ENCODE data around the gene RAB7A.
"Not testable (repeated sequence)": the region's sequence is repeated elsewhere in the genome, so short reads cannot be mapped to it uniquely, and the experiment has no call there.

RAB7A gene

DNA sequence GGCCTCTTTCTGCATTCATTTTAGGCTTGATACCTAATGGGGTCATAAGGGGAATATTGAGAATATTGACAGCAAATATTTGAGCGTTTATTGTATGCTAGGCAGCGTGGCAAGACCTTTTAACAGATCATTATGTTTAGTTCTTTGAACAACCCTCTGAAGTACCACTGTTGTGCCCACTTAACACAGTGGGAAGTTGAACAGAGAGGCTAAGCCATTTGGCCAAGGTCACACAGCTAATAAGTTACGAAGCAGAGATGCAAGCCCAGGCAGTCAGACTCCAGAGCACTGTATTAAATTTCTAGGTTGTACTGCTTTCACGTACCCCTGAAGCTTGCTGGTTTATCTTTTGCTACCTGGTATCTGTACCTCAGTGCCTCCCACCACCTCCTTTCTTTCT is 1.1 kb downstream of the RAB7A start:
- H3K4me3 ChIP-seq (ENCODE audit: low read length): peak overlapping the region; percentile 94
- TF ChIP-seq, protein P1, sequence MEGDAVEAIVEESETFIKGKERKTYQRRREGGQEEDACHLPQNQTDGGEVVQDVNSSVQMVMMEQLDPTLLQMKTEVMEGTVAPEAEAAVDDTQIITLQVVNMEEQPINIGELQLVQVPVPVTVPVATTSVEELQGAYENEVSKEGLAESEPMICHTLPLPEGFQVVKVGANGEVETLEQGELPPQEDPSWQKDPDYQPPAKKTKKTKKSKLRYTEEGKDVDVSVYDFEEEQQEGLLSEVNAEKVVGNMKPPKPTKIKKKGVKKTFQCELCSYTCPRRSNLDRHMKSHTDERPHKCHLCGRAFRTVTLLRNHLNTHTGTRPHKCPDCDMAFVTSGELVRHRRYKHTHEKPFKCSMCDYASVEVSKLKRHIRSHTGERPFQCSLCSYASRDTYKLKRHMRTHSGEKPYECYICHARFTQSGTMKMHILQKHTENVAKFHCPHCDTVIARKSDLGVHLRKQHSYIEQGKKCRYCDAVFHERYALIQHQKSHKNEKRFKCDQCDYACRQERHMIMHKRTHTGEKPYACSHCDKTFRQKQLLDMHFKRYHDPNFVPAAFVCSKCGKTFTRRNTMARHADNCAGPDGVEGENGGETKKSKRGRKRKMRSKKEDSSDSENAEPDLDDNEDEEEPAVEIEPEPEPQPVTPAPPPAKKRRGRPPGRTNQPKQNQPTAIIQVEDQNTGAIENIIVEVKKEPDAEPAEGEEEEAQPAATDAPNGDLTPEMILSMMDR (IDR thresholded peaks at IDR 0.05; ENCODE audit: insufficient read depth, low read depth, low read length, missing control alignments): no peak
- DNase-seq (ENCODE audit: low read depth): no peak

DNA sequence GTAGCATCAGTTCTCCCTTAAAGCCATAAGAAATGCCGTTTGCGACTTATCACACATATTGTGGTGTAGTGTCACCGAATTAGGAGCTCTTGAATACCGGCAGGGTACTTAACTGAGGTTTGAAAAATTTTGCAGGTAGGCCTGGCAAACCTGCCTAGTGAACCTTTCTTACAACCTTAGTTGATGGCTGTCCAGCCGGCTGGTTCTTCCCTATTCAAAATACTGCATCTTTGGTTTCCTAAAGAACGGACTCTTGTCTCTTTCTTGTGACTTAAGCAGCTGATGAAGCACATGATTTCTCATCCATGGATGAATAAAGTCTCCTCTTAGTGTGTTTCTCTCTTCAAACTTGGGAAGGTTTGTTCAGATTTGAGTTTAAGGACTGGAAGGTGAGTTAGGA is 1.5 kb downstream of the RAB7A start:
- peak overlapping the region; percentile 94 for H3K4me3 ChIP-seq (ENCODE audit: low read length)
- TF ChIP-seq, protein P1 (IDR thresholded peaks at IDR 0.05; ENCODE audit: insufficient read depth, low read depth, low read length, missing control alignments): no peak
- DNase-seq (ENCODE audit: low read depth): no peak

DNA sequence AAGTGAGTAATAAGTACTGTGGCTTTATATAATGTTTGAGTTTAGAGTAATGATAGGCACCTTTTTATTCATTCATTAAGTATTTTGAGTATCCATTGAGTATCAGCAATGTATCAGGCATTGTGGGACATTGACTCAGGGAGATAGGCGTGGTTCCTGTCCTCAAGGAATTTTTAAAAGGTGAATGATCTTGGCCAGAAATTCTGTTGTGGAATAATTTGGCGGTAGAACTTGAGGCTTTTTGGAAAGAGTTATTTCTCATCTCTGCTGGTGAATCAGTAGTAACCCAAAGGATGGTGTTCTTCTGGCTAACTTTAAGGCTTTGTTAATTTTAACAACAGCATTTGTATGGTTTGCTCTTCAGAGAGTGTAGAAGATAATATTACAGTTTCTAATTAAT is 2.0 kb downstream of the RAB7A start:
- peak; percentile 50 for DNase-seq (ENCODE audit: low read depth)
- peak overlapping the region; percentile 94 for H3K4me3 ChIP-seq (ENCODE audit: low read length)
- TF ChIP-seq, protein P1 (IDR thresholded peaks at IDR 0.05; ENCODE audit: insufficient read depth, low read depth, low read length, missing control alignments): no peak

DNA sequence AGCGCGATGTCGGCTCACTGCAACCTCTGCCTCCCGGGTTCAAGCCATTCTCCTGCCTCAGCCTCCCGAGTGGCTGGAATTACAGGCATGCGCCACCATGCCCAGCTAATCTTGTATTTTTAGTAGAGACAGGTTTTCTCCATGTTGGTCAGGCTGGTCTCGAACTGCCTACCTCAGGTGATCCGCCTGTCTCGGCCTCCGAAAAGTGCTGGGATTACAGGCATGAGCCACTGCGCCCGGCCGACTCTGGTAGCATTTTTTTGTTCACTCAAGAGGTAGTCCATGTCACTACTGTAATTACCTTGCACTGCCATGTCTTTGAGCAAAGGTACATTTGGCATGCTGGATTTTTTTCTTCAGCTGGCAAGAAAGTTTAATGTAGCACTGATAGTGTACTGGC is 2.5 kb downstream of the RAB7A start:
- not testable (repeated sequence) for DNase-seq (ENCODE audit: low read depth); H3K4me3 ChIP-seq (ENCODE audit: low read length)

DNA sequence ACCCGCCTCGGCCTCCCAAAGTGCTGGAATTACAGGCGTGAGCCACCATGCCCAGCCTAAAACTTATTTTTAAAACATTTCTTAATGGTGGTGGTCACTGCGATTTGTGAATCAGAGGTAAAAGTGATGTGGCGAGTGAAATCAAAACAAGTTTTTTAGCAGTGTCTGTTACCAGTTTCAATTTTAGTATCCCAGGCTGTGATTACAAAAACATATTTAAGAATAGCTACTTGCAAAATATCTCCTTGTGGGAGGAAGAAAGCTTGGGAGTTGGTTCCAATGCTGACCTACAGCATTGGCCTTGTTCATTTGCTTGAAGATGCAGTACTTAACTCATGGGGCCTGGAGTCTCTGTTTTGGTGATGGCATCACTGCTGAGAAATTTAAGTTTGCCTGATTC is 4.5 kb downstream of the RAB7A start:
- no peak overlapping the region for H3K4me3 ChIP-seq (ENCODE audit: low read length)
- DNase-seq (ENCODE audit: low read depth): no peak
- TF ChIP-seq, protein P1 (IDR thresholded peaks at IDR 0.05; ENCODE audit: insufficient read depth, low read depth, low read length, missing control alignments): no peak

DNA sequence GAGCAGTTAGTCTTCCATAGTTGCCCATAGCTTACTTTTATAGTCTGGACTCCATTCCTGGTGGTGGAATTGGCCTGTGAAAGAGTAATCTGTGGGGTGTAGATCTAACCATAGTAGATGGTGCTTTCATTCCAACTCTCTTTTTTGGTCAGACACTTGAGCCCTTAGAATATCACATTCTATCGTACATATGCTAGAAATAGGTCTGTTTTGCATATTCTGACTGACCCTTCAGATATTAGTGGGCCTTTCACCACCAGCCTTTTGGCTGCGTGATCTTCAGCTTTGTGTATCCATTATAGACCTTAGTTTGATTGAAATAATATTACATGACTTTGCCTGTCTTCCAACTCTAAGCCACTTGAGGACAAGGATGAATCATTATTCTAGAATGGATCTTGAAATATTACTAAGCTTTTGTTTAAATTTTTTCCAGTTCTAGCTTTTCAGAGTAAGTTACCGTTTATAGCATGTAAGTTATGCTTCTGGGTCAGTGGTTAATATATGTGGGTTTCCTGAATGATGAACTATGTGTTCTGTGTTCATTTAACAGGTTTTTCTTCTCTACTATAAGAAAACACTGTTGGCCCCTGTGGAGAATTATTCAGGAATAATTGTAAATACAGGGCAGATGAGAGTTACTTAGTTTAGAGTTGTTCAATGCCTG is 8.7 kb downstream of the RAB7A start:
- no peak for DNase-seq (ENCODE audit: low read depth)
- TF ChIP-seq, protein P1 (IDR thresholded peaks at IDR 0.05; ENCODE audit: insufficient read depth, low read depth, low read length, missing control alignments): no peak
- no peak overlapping the region for H3K4me3 ChIP-seq (ENCODE audit: low read length)

DNA sequence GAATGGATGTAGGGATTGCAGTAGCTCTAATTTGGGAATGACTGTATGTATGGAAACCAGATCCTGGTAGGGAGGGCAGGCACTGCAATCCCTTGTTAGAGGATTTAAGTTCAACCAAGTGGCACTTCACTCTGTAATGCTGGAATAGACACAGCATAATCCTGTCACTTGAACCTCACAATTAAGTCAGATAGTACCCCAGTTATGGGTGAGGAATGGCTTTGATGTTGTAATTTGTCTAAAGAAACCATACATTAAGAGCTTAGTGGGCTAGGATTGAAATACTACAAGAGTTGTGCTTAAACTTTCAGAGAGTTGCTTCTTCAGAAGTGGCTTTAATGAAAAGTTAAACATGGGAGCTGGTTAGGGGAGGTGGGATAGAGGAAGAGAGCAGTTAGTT is 9.3 kb downstream of the RAB7A start:
- no peak overlapping the region for H3K4me3 ChIP-seq (ENCODE audit: low read length)
- no peak for DNase-seq (ENCODE audit: low read depth)
- TF ChIP-seq, protein P1 (IDR thresholded peaks at IDR 0.05; ENCODE audit: insufficient read depth, low read depth, low read length, missing control alignments): no peak
